HUES48 (cell line): ENCODE data around the gene ASTN1.

ENCODE experiments used
- H3K27ac ChIP-seq: one replicate; pipeline ENCODE4 v1.7.0; 2013; ENCODE audit warnings: low read depth, low read length, inconsistent platforms
- H3K27me3 ChIP-seq: 2 replicates; pipeline ENCODE4 v1.6.1; 2013; ENCODE audit warnings: mild to moderate bottlenecking, low read length; ENCODE audit not compliant: control insufficient read depth, insufficient read depth
- H3K36me3 ChIP-seq: 2 replicates; pipeline ENCODE4 v1.6.1; 2013; ENCODE audit warnings: low read length; ENCODE audit not compliant: control insufficient read depth, insufficient read depth
- H3K4me1 ChIP-seq: 2 replicates; pipeline ENCODE4 v1.6.1; 2013; ENCODE audit warnings: mild to moderate bottlenecking, low read length; ENCODE audit not compliant: control insufficient read depth, insufficient read depth
- H3K4me3 ChIP-seq: 2 replicates; pipeline ENCODE4 v1.5.1; 2013; ENCODE audit warnings: mild to moderate bottlenecking, low read depth, low read length
- H3K9ac ChIP-seq: 2 replicates; pipeline ENCODE4 v1.6.1; 2013; ENCODE audit warnings: mild to moderate bottlenecking, low read depth, low read length, moderate library complexity
- H3K9me3 ChIP-seq: 2 replicates; pipeline ENCODE4 v1.6.1; 2013; ENCODE audit warnings: low read length; ENCODE audit not compliant: control insufficient read depth, insufficient read depth

Gene ASTN1

DNA sequence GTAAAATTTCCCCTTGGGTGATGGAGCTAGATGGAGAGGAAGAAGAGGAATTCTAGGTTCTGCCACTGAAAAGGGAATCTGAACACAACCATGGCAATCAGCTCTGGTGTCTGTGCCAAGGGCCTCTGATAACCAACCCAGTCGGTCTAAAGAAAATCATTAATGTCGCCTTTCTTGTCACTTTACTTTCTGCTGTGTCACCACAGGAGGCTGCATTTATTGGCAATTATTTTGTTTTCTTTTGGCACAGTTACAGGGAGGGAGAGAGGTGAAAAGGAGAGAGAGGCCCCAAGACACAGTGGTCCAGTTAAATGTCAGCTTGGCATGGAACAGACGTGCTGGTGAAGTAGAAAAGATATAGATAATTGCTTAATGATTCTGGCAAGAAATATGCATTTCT, 287.0 kb downstream of the ASTN1 start:
- Histone ChIP-seq H3K27ac (no peak overlapping the region), H3K4me3 (no peak overlapping the region), H3K36me3 (no peaks in the 10 kb centered on the region), H3K27me3 (no peaks in the 10 kb centered on the region), H3K9ac (no peak overlapping the region), H3K4me1 (no peaks in the 10 kb centered on the region), H3K9me3 (no peaks in the 10 kb centered on the region)

DNA sequence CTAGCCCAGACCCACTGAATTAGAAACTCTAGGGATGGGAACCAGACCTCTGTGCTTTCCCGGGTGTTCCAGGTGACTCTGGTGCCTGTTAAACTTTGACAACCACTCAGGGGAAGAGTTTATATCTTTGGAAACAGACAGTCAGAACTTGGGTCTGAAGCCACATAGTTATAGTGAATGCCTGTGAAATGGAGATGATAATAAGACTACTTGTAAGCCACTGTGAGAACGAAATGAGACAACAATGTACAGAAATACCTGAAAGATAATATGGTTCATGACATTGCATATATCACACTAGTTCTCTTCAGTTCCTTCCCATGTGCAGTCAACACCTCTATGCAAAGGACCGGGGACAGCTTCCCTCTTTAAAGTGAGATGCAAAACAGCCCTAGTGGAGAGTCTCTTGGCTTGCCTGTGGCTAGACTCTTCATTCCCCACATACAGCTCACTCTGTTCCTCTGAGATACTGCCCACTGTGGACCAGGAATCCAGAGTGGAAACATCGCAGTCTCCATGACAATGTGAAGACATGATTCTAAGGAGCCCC, 287.5 kb downstream of the ASTN1 start:
- Histone ChIP-seq H3K36me3 (no peaks in the 10 kb centered on the region), H3K9me3 (no peaks in the 10 kb centered on the region), H3K4me3 (no peak overlapping the region), H3K27ac (no peak overlapping the region), H3K27me3 (no peaks in the 10 kb centered on the region), H3K4me1 (no peaks in the 10 kb centered on the region), H3K9ac (no peak overlapping the region)

DNA sequence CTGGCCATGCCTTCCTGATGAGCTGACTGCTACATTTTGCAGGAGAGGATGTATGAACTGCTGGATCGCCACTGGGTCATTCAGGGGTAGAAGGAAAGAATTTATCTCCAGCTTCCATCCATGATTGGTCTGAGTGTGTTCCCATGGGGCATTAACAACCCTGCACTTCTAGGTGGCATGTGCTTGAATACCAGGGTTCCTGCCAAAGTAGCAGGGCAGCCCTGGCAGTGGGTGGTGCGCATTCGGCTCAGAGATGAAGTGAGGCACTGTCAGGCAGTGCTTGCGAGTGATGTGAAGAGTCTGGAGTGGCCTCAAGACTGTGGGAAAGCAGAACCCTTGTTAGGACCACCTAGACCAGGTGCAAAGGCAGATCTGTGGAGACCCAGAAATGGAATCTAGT, 294.9 kb downstream of the ASTN1 start:
- Histone ChIP-seq H3K27me3 (no peaks in the 10 kb centered on the region), H3K36me3 (no peaks in the 10 kb centered on the region), H3K9ac (no peak overlapping the region), H3K27ac (no peak overlapping the region), H3K4me1 (no peaks in the 10 kb centered on the region), H3K9me3 (no peaks in the 10 kb centered on the region), H3K4me3 (no peak overlapping the region)

DNA sequence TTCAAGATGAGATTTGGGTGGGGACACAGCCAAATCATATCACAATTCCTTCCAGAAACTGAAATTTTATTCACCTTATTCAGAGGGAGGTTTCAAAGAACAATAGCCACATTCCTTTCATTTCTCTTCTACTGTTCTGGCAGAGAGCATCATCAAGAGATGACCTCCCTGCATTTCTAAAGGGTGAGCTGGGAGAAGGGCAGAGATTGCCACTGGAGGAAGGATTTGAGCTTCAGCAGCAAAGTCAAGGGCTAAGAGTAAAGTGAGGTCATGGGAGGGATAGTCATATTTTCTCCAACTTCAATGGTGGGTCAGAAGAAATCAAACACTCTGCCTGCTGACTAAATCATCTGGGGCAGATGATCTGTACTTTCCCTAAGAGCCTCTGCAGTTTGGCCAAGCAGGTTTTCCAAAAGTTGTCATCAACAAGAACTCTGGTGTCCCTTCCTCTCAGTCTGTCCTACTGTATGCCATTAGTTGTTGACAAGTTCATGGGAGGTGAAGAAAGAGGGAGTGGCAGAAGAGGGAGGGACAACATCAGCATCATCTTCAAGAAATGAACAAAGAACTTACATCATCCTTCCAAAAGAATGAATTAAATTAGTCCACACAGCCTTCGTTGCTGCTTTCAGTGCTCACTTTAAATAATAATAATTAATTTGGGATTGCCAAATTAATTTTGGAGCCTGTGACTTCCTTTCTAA, 298.3 kb downstream of the ASTN1 start:
- no peaks in the 10 kb centered on the region for H3K27me3 ChIP-seq
- no peak overlapping the region for H3K27ac ChIP-seq
- H3K4me3 ChIP-seq = no peak overlapping the region
- H3K36me3 ChIP-seq = no peaks in the 10 kb centered on the region
- no peaks in the 10 kb centered on the region for H3K4me1 ChIP-seq
- no peaks in the 10 kb centered on the region for H3K9me3 ChIP-seq
- no peak overlapping the region for H3K9ac ChIP-seq

DNA sequence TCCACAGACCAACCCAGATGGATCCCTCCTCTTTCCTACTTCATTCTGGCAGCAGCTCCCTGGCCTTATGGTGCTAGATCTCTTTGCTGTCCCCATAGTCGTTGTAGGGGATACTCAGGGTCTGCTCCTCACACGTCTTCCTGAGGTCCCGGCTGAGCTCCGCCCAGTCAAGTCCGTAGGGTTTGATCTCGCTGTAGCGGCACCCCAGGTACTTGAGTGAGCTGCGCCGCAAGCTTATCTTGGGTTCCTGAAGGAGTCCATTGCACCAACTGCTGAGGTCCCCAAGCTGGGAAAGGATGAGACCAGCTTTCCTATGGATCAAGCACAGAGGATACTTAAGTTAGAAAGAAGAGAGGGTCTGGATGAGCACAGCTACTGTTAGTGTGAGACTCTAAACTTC, 300.3 kb downstream of the ASTN1 start:
- Histone ChIP-seq H3K27ac (no peak overlapping the region), H3K4me3 (no peak overlapping the region), H3K9me3 (no peaks in the 10 kb centered on the region), H3K4me1 (no peaks in the 10 kb centered on the region), H3K9ac (no peak overlapping the region), H3K36me3 (no peaks in the 10 kb centered on the region), H3K27me3 (no peaks in the 10 kb centered on the region)

DNA sequence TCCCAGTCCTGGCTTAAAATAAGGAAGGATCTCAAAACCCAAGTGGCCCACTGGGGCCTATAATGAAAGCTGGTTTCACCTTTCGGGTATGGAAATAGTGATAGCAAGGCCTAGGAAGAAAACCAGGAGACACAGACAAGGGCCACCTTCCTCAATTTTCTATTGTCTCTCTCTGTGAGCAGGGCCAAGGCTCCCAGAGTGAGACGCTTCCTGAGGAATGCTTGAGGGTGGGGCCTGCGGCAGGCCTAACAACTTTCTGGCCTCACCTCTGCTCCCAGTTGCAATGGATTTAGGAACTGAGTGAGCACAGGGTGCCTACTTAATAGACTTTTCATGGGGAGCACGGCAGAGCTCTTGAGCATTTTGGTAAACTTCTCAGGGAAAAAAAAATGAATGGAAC, 300.9 kb downstream of the ASTN1 start:
- H3K4me1 ChIP-seq = no peaks in the 10 kb centered on the region
- H3K27ac ChIP-seq = no peak overlapping the region
- H3K9me3 ChIP-seq = no peaks in the 10 kb centered on the region
- no peak overlapping the region for H3K9ac ChIP-seq
- no peaks in the 10 kb centered on the region for H3K36me3 ChIP-seq
- no peak overlapping the region for H3K4me3 ChIP-seq
- H3K27me3 ChIP-seq = no peaks in the 10 kb centered on the region

DNA sequence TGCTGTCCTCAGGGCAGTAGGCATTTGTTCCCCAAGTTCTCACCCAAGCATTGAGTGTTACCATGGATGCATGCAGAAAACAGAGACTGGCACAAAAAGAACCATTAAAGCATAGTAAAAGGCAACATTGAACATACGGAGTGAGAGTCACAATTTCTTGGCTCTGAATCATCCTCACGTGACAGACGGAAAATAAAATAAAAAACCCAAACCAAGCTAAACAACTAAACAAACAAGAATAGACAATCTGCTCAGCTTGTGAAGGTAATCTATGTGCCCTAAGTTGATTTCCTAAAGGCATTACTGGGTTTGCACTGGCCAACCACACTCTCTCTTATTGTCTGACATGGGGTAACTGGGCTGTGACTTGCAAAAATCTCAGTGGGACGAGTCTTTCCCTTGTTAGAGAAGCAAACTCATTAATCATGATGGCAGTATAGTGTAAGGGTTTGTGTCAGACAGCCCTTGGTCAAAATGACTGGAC, 306.0 kb downstream of the ASTN1 start:
- no peak overlapping the region for H3K27ac ChIP-seq
- no peaks in the 10 kb centered on the region for H3K9me3 ChIP-seq
- no peak overlapping the region for H3K9ac ChIP-seq
- H3K36me3 ChIP-seq = no peaks in the 10 kb centered on the region
- no peaks in the 10 kb centered on the region for H3K4me1 ChIP-seq
- no peak overlapping the region for H3K4me3 ChIP-seq
- no peaks in the 10 kb centered on the region for H3K27me3 ChIP-seq

DNA sequence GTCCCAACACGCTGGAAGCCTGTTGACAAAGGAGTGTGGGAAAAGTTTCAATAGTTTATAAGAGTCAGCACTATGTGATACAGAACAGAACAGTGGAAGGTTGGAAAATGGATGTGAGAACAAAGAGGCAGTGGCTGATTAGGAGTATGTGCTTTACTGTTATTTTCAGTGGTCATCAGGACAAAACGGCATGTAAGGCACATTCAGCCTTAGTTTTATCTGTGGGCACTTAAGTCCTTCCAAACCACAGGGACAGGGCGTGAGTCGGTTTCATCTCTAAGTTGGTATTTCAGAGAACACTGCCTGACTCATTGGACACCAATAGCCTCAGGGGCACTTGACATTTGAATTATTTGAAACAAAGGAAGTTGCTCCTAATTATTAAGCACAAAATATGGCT, 306.9 kb downstream of the ASTN1 start:
- H3K4me1 ChIP-seq = no peaks in the 10 kb centered on the region

DNA sequence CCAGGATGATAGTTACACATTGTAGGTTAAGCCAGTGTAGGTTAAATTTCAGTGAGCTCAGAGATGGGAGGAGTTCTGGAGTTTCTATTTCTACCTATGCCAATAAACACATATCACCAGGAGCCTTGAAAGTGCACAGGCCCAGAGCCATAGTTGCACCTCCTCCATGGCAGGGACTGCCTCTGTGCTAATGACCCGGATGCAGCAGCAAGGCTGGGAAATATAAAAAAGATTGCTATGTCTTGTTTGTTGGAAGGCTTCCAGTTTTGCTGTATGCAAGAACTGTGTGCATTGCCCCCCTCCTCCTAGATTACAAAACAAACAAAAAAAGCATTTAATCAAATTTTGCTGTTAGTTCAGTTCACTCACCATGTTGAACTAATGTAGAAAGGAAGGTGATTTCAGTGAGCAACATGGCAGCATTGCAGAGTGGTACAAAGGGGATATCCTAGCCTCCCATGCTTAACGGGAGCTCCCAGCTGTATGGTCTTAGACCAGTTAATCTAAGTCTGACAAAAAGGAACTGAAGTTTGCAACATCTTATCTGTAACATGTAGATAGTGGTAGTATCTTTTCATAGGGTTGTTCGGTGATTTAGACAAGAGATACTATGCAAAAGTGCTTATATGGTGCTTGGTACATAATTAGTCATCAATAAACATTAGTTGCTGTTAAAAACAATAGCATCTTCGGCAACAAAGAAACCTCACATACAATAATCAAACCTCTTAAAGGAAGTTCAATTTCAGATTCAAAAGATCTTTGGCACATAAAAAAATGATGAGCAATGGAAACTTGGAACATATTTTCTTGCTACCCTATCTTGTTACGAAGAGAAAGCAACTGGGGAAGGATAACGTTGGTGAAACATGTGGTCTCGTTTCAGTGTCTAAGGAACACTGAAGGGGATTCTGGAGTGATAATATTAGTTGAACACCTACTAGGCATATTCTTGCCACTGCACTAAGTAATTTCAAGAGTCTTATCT, 309.5 kb downstream of the ASTN1 start:
- Histone ChIP-seq H3K9ac (no peak overlapping the region), H3K36me3 (no peaks in the 10 kb centered on the region), H3K4me3 (no peak overlapping the region), H3K27ac (no peak overlapping the region), H3K4me1 (no peaks in the 10 kb centered on the region), H3K9me3 (no peaks in the 10 kb centered on the region), H3K27me3 (no peaks in the 10 kb centered on the region)

More for the DNA sequence above, 306.9 kb downstream of the ASTN1 start:
- Histone ChIP-seq H3K36me3 (no peaks in the 10 kb centered on the region), H3K9ac (no peak overlapping the region), H3K4me3 (no peak overlapping the region), H3K9me3 (no peaks in the 10 kb centered on the region), H3K27ac (no peak overlapping the region), H3K27me3 (no peaks in the 10 kb centered on the region)

DNA sequence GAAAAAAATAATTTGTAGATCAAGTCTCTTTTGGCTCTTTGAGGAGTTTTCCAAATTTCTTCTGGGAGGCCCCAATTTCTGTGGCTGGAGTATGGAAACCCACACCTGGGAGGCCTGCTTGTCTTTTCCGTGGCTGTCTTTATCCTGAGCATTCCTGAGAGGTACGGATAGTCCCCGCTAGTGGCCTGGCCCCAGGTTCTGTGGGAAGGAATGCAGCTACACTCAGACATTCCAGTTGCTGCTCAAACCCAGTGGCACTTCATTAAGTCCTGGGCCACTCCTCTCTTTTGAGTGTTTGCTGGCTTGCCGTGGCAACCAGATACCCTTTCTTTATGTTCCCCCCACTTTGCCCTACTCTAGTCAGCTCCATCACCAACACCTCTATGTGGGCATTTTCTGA, 310.4 kb downstream of the ASTN1 start:
- no peaks in the 10 kb centered on the region for H3K4me1 ChIP-seq
- no peaks in the 10 kb centered on the region for H3K36me3 ChIP-seq
- no peaks in the 10 kb centered on the region for H3K9me3 ChIP-seq
- H3K27me3 ChIP-seq = no peaks in the 10 kb centered on the region
- no peak overlapping the region for H3K27ac ChIP-seq
- H3K9ac ChIP-seq = no peak overlapping the region
- no peak overlapping the region for H3K4me3 ChIP-seq

DNA sequence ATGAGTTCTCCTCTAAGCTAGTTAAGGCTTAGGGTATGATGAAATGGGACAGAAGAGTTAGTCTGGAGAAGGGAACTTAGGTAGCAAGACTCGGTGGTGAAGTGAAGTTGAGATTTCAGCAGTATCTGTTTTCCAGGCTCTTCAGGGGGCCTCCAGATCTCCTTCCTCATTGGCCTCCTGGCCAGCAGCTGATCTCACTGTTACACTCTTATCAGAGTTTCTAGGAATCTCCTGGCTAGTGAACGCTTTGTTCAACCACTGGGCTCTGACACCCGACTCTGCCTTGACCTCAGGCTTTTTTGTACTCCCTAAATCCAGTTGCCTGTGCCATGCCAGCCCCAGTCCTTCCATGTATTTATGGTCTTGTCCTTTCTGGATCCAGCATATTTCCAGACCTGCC, 311.0 kb downstream of the ASTN1 start:
- no peaks in the 10 kb centered on the region for H3K4me1 ChIP-seq
- H3K27ac ChIP-seq = no peak overlapping the region
- no peaks in the 10 kb centered on the region for H3K27me3 ChIP-seq
- no peak overlapping the region for H3K9ac ChIP-seq
- no peaks in the 10 kb centered on the region for H3K9me3 ChIP-seq
- no peak overlapping the region for H3K4me3 ChIP-seq
- no peaks in the 10 kb centered on the region for H3K36me3 ChIP-seq
